Left cardiac atrium (tissue), 2 donors: ENCODE results near the gene SAP25. TPM values are rescaled to one million over a fixed set of nuclear protein-coding genes. Genes with fewer than 3 reads are reported as not detected.

Source experiments
- total RNA-seq, 2 donors: library from RNA; stranded (reverse); fragmentation: NEBNext Ultra II Directional; extraction: Animal tissue kit (Norgen Biotek cat#: 25700); gene quantifications; one replicate each; pipeline ENCODE4 v1.2.1, GENCODE V29; 2021
- donor health status: DM: no; HTN: yes; CAD: no; lungs with severe emphysema.
- donor health status: DM: yes; HTN: yes; CAD: no.

The SAP25 gene
- total RNA-seq, 2 donors from 2014 or later: 0.58 to 1.5 TPM

Other genes with a start within 250 kb of the SAP25 start
- gene PILRB, start 215.8 kb downstream of the SAP25 start, total RNA-seq: 10 to 100 TPM; 11.6 to 12.5 TPM
- gene PILRA, start 200.4 kb downstream of the SAP25 start, total RNA-seq: 1 to 10 TPM; 3.7 to 6.5 TPM
- gene ZCWPW1, start 145.2 kb downstream of the SAP25 start, total RNA-seq: 1 to 10 TPM; 3.6 to 4.9 TPM
- gene MEPCE, start 144.1 kb downstream of the SAP25 start, total RNA-seq: 10 to 100 TPM; 20.9 to 23.9 TPM
- gene PPP1R35, start 137.4 kb downstream of the SAP25 start, total RNA-seq: 10 to 100 TPM; 15.5 to 19.8 TPM
- gene SPACDR, start 109.6 kb downstream of the SAP25 start, total RNA-seq: under 1 TPM; 0.38 to 0.73 TPM
- gene TSC22D4, start 94.7 kb downstream of the SAP25 start, total RNA-seq: 10 to 100 TPM; 31.3 to 36.2 TPM
- under 1 TPM; 0.59 to 0.97 TPM for gene NYAP1, start 90.0 kb downstream of the SAP25 start, total RNA-seq
- gene AGFG2, start 34.7 kb downstream of the SAP25 start, total RNA-seq: 10 to 100 TPM; 21.0 to 24.3 TPM
- gene LRCH4, start 12.2 kb upstream of the SAP25 start, total RNA-seq: 10 to 100 TPM; 28.2 to 32.6 TPM
- gene FBXO24, start 12.4 kb upstream of the SAP25 start, total RNA-seq: under 1 TPM; 0.31 to 0.62 TPM
- 10 to 100 TPM; 51.8 to 96.5 TPM for gene PCOLCE, start 28.5 kb upstream of the SAP25 start, total RNA-seq
- 10 to 100 TPM; 11.0 to 13.3 TPM for gene MOSPD3, start 38.6 kb upstream of the SAP25 start, total RNA-seq
- under 1 TPM; 0.29 to 0.79 TPM for gene TFR2, start 67.7 kb upstream of the SAP25 start, total RNA-seq
- not detected for gene ACTL6B, start 82.5 kb upstream of the SAP25 start, total RNA-seq
- gene GNB2, start 99.8 kb upstream of the SAP25 start, total RNA-seq: 100 to 1,000 TPM; 125 to 153 TPM
- gene GIGYF1, start 120.3 kb upstream of the SAP25 start, total RNA-seq: 10 to 100 TPM; 25.8 to 31.0 TPM
- gene POP7, start 132.2 kb upstream of the SAP25 start, total RNA-seq: 10 to 100 TPM; 23.2 to 29.0 TPM
- gene EPO, start 146.6 kb upstream of the SAP25 start, total RNA-seq: not detected
- not detected for gene ZAN, start 159.7 kb upstream of the SAP25 start, total RNA-seq